Measurements from ENCODE around the gene ACTL10. TPM values are rescaled to one million over a fixed set of nuclear protein-coding genes. Genes with fewer than 3 reads are reported as not detected.

Gene ACTL10
- total RNA-seq, 1 donor from 2014 or later, result 3.1 TPM

GRCh38 chr20:33676121-33676520 is 9.4 kb downstream of the ACTL10 start:
- intact Hi-C loops (cut with micrococcal nuclease), result no loop called here

GRCh38 chr20:33676652-33677645 is 10.2 kb downstream of the ACTL10 start:
- intact Hi-C loops (cut with micrococcal nuclease), result no loop called here

- intact Hi-C loops (cut with micrococcal nuclease), result no loop called here
These were observed 11.4 kb downstream of the ACTL10 start for GRCh38 chr20:33677991-33678702.

- intact Hi-C loops (cut with micrococcal nuclease), result loop anchor here (10.0 kb wide), 1 partner anchor 835 kb away; the partner anchor contains the start of gene DYNLRB1
These were observed 13.2 kb downstream of the ACTL10 start for GRCh38 chr20:33679758-33680485.

- intact Hi-C loops (cut with micrococcal nuclease), result loop anchor here (10.0 kb wide), 1 partner anchor 834 kb away; the partner anchor contains the start of gene DYNLRB1
These were observed 13.9 kb downstream of the ACTL10 start for GRCh38 chr20:33680686-33681085.

- intact Hi-C loops (cut with micrococcal nuclease), result loop anchor here (10.0 kb wide), 1 partner anchor 834 kb away; the partner anchor contains the start of gene DYNLRB1
These were observed 14.5 kb downstream of the ACTL10 start for GRCh38 chr20:33681288-33681687.

GRCh38 chr20:33681728-33682353 is 15.1 kb downstream of the ACTL10 start:
- intact Hi-C loops (cut with micrococcal nuclease), result loop anchor here (10.0 kb wide), 1 partner anchor 833 kb away; the partner anchor contains the start of gene DYNLRB1

- intact Hi-C loops (cut with micrococcal nuclease), result loop anchor here (5.0 to 10.0 kb wide), 2 partner anchors 830 to 1193 kb away; partner anchors contain the start of genes ACSS2 and DYNLRB1
These were observed 18.0 kb downstream of the ACTL10 start for GRCh38 chr20:33684533-33685327.

- intact Hi-C loops (cut with micrococcal nuclease), result loop anchor here (1.0 to 10.0 kb wide), 13 partner anchors 11 to 1192 kb away; partner anchors contain the start of genes ACSS2, ACTL10, CDK5RAP1 and CHMP4B
These were observed 18.8 kb downstream of the ACTL10 start for GRCh38 chr20:33685328-33686099.

GRCh38 chr20:33686100-33686983 is 19.6 kb downstream of the ACTL10 start, which contains the start of gene E2F1:
E2F1 (minus strand) TSS chr20:33686385; CDS start chr20:33686264, 121 bp downstream.
- intact Hi-C loops (cut with micrococcal nuclease), result loop anchor here (1.0 to 10.0 kb wide), 13 partner anchors 12 to 1191 kb away; partner anchors contain the start of genes ACSS2, ACTL10, CDK5RAP1 and CHMP4B

- intact Hi-C loops (cut with micrococcal nuclease), result loop anchor here (1.0 to 10.0 kb wide), 13 partner anchors 13 to 1190 kb away; partner anchors contain the start of genes ACSS2, ACTL10, CDK5RAP1 and CHMP4B
These were observed 20.2 kb downstream of the ACTL10 start for GRCh38 chr20:33686984-33687366.

- intact Hi-C loops (cut with micrococcal nuclease), result loop anchor here (5.0 to 10.0 kb wide), 2 partner anchors 827 to 1190 kb away; partner anchors contain the start of genes ACSS2 and DYNLRB1
These were observed 20.7 kb downstream of the ACTL10 start for GRCh38 chr20:33687370-33687915.

- intact Hi-C loops (cut with micrococcal nuclease), result loop anchor here (5.0 to 10.0 kb wide), 2 partner anchors 827 to 1189 kb away; partner anchors contain the start of genes ACSS2 and DYNLRB1
These were observed 21.5 kb downstream of the ACTL10 start for GRCh38 chr20:33687993-33688937.

GRCh38 chr20:33688938-33689424 is 22.2 kb downstream of the ACTL10 start:
- intact Hi-C loops (cut with micrococcal nuclease), result loop anchor here (5.0 to 10.0 kb wide), 2 partner anchors 826 to 1188 kb away; partner anchors contain the start of genes ACSS2 and DYNLRB1

- intact Hi-C loops (cut with micrococcal nuclease), result loop anchor here (5.0 to 10.0 kb wide), 2 partner anchors 825 to 1188 kb away; partner anchors contain the start of genes ACSS2 and DYNLRB1
These were observed 22.8 kb downstream of the ACTL10 start for GRCh38 chr20:33689493-33689892.

Data from T-helper 1 cell treated with Interleukin-12 subunit alpha and Interleukin-12 subunit beta and Interleukin-4 antibody, amounts not matched to agents 30 ng/mL and 1 ng/mL, for 36 hours (primary cell).